ENCODE measurements around the gene BDH1. TPM values are rescaled to one million over a fixed set of nuclear protein-coding genes. Genes with fewer than 3 reads are reported as not detected.

Gene BDH1
- total RNA-seq, 1 experiment from 2014 or later = 38.6 TPM

DNA sequence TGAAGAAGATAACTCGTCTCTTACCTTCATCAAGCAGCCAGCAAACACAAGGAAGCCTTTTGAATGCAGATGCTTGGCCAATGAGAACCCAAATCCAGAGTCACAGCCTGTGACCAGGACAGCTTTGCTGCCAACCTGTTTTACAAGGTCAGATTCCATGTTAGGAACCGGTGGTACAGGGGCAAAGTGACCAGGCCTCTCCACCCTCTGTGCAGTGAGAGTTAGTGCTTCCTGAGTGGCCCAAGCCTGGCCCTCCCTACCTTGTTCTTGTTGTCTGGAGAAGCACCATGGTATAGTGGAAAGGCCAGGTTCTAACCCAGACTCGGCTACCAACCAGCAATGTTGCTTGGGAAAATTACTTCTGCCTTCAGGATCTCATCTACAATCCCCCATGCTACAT lies 23.4 kb downstream of the BDH1 start:
- intact Hi-C loops (cut with micrococcal nuclease) = no loop called here
- no TSS peak for BruUV-seq (replicated peaks)
- no peak for DNase-seq (ENCODE audit: unreplicated experiment)

DNA sequence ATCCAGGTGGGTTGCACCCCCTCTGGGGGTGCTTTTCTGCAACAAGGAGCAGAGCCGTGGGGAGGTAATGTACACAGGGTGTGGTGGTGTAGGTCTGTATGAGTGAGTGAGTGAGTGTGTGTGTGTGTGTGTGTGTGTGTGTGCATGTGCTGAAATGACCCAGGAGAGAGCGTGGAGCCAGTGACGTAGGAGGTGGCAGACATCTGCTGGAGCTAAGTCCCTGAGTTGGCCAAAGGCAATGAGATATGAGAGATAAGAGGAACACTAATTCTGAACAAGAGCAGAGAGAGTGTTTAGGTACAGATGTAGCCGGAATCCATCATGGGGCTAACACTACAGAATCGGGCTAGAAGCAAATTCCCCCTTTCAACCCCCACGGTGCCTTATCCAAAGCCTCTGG lies 27.6 kb downstream of the BDH1 start:
- TF ChIP-seq, protein P1, sequence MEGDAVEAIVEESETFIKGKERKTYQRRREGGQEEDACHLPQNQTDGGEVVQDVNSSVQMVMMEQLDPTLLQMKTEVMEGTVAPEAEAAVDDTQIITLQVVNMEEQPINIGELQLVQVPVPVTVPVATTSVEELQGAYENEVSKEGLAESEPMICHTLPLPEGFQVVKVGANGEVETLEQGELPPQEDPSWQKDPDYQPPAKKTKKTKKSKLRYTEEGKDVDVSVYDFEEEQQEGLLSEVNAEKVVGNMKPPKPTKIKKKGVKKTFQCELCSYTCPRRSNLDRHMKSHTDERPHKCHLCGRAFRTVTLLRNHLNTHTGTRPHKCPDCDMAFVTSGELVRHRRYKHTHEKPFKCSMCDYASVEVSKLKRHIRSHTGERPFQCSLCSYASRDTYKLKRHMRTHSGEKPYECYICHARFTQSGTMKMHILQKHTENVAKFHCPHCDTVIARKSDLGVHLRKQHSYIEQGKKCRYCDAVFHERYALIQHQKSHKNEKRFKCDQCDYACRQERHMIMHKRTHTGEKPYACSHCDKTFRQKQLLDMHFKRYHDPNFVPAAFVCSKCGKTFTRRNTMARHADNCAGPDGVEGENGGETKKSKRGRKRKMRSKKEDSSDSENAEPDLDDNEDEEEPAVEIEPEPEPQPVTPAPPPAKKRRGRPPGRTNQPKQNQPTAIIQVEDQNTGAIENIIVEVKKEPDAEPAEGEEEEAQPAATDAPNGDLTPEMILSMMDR (IDR thresholded peaks at IDR 0.05; ENCODE audit: unreplicated experiment) = no peak
- DNase-seq (ENCODE audit: unreplicated experiment) = no peak
- Mint-ChIP-seq H3K9me3 (ENCODE audit: unreplicated experiment) (no peaks in the 10 kb centered on the region), H3K36me3 (ENCODE audit: insufficient read depth, unreplicated experiment) (peaks cover 40% of the 10 kb centered on the region), H3K4me3 (ENCODE audit: unreplicated experiment) (no peak overlapping the region), H3K4me1 (ENCODE audit: insufficient read depth, unreplicated experiment) (peaks cover 6% of the 10 kb centered on the region), H3K27ac (ENCODE audit: low read depth, unreplicated experiment) (no peak overlapping the region), H3K27me3 (ENCODE audit: insufficient read depth, unreplicated experiment) (no peaks in the 10 kb centered on the region)
- CTCF ChIA-PET = no interaction called here
- POLR2A ChIA-PET = interaction anchor here (0.7 kb wide), 1 partner anchor 590 kb away, joined by 3 read pairs; no protein-coding TSS in a partner anchor
- intact Hi-C loops (cut with micrococcal nuclease) = no loop called here
- BruUV-seq (replicated peaks) = no TSS peak

More for the DNA sequence above, 23.4 kb downstream of the BDH1 start:
- no peaks in the 10 kb centered on the region for H3K9me3 Mint-ChIP-seq (ENCODE audit: unreplicated experiment)
- H3K36me3 Mint-ChIP-seq (ENCODE audit: insufficient read depth, unreplicated experiment) = peaks cover 22% of the 10 kb centered on the region
- H3K27ac Mint-ChIP-seq (ENCODE audit: low read depth, unreplicated experiment) = no peak overlapping the region
- H3K4me1 Mint-ChIP-seq (ENCODE audit: insufficient read depth, unreplicated experiment) = peaks cover 21% of the 10 kb centered on the region
- CTCF ChIA-PET = no interaction called here
- TF ChIP-seq, protein P1 (IDR thresholded peaks at IDR 0.05; ENCODE audit: unreplicated experiment) = no peak
- POLR2A ChIA-PET = interaction anchor here (0.7 to 4.3 kb wide), 3 partner anchors 21 to 255 kb away, joined by 3 to 34 read pairs (median 4); partner anchors contain the start of gene BDH1
- no peaks in the 10 kb centered on the region for H3K27me3 Mint-ChIP-seq (ENCODE audit: insufficient read depth, unreplicated experiment)
- H3K4me3 Mint-ChIP-seq (ENCODE audit: unreplicated experiment) = no peak overlapping the region

GRCh38 chr3:197527569-197527968 lies 28.2 kb downstream of the BDH1 start:
- ChIA-PET POLR2A (interaction anchor here (0.7 kb wide), 1 partner anchor 589 kb away, joined by 3 read pairs; no protein-coding TSS in a partner anchor), CTCF (no interaction called here)
- Mint-ChIP-seq H3K9me3 (ENCODE audit: unreplicated experiment) (no peaks in the 10 kb centered on the region), H3K4me3 (ENCODE audit: unreplicated experiment) (no peak overlapping the region), H3K27ac (ENCODE audit: low read depth, unreplicated experiment) (no peak overlapping the region), H3K4me1 (ENCODE audit: insufficient read depth, unreplicated experiment) (peaks cover 6% of the 10 kb centered on the region), H3K27me3 (ENCODE audit: insufficient read depth, unreplicated experiment) (no peaks in the 10 kb centered on the region), H3K36me3 (ENCODE audit: insufficient read depth, unreplicated experiment) (peaks cover 40% of the 10 kb centered on the region)
- no peak for DNase-seq (ENCODE audit: unreplicated experiment)
- no TSS peak for BruUV-seq (replicated peaks)
- intact Hi-C loops (cut with micrococcal nuclease) = no loop called here
- TF ChIP-seq, protein P1 (IDR thresholded peaks at IDR 0.05; ENCODE audit: unreplicated experiment) = no peak

DNA sequence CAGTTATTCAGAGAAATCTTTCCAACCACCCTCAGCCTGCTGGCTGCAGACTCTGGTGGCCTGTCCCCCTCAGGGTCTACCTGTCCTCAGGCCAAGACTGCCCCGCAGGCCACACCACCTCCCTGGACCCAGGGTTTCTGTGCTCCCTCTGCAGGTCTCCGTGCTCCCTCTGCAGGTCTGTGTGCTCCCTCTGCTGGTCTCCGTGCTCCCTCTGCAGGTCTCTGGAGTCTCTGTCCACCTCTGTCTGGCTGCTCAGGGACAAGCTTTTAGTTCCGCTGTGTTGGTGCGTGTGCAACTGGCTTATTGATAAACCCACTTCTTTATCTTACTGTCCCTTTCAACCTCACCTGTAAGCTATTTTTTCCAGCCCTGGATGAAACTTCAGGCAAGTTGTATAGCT lies 30.1 kb downstream of the BDH1 start:
- Mint-ChIP-seq H3K27ac (ENCODE audit: low read depth, unreplicated experiment) (no peak overlapping the region), H3K9me3 (ENCODE audit: unreplicated experiment) (no peaks in the 10 kb centered on the region), H3K4me1 (ENCODE audit: insufficient read depth, unreplicated experiment) (peaks cover 22% of the 10 kb centered on the region), H3K4me3 (ENCODE audit: unreplicated experiment) (no peak overlapping the region), H3K27me3 (ENCODE audit: insufficient read depth, unreplicated experiment) (no peaks in the 10 kb centered on the region), H3K36me3 (ENCODE audit: insufficient read depth, unreplicated experiment) (peaks cover 40% of the 10 kb centered on the region)
- peak; percentile 29 for DNase-seq (ENCODE audit: unreplicated experiment)
- ChIA-PET POLR2A (interaction anchor here (0.9 kb wide), 1 partner anchor 9 kb away, joined by 3 read pairs; no protein-coding TSS in a partner anchor), CTCF (interaction anchor here (0.9 to 1.2 kb wide), 3 partner anchors 9 to 481 kb away, joined by 3 to 4 read pairs (median 3); no protein-coding TSS in a partner anchor)
- intact Hi-C loops (cut with micrococcal nuclease) = no loop called here
- TF ChIP-seq, protein P1 (IDR thresholded peaks at IDR 0.05; ENCODE audit: unreplicated experiment) = no peak
- no TSS peak for BruUV-seq (replicated peaks)
